HG02970 (cell line): ENCODE measurements around the gene ALX1.
"Not testable (repeated sequence)": the region's sequence is repeated elsewhere in the genome, so short reads cannot be mapped to it uniquely, and the experiment has no call there.

Source experiments
- ATAC-seq: cut with Tn5 transposase; IDR thresholded peaks from one replicate; pipeline ENCODE4 v1.9.1; 2021; ENCODE audit warnings: mild to moderate bottlenecking, moderate library complexity, moderate number of reproducible peaks; ENCODE audit not compliant: unreplicated experiment, low FRiP score

Gene ALX1

GRCh38 chr12:85299053-85299452, 19.0 kb downstream of the ALX1 start:
- ATAC-seq: no peak

- no peak for ATAC-seq
Measured at GRCh38 chr12:85301051-85301450, 21.0 kb downstream of the ALX1 start.

- no peak for ATAC-seq
Measured at GRCh38 chr12:85308374-85308773, 28.4 kb downstream of the ALX1 start.

- no peak for ATAC-seq
Measured at GRCh38 chr12:85309125-85309566, 29.1 kb downstream of the ALX1 start.

- no peak for ATAC-seq
Measured at GRCh38 chr12:85310025-85310424, 30.0 kb downstream of the ALX1 start.

GRCh38 chr12:85310456-85311076, 30.5 kb downstream of the ALX1 start:
- ATAC-seq: no peak

- not testable (repeated sequence) for ATAC-seq
Measured at GRCh38 chr12:85317866-85318636, 38.0 kb downstream of the ALX1 start.

GRCh38 chr12:85322715-85323114, 42.7 kb downstream of the ALX1 start:
- no peak for ATAC-seq

GRCh38 chr12:85325442-85325841, 45.4 kb downstream of the ALX1 start:
- ATAC-seq: no peak

- ATAC-seq: no peak
Measured at GRCh38 chr12:85329913-85330312, 49.9 kb downstream of the ALX1 start.

GRCh38 chr12:85348779-85349178, 68.8 kb downstream of the ALX1 start:
- no peak for ATAC-seq

GRCh38 chr12:85350356-85350755, 70.3 kb downstream of the ALX1 start:
- ATAC-seq: no peak
